GM23338 (cell line): ENCODE results near the gene CRYAA. TPM values are rescaled to one million over a fixed set of nuclear protein-coding genes. Genes with fewer than 3 reads are reported as not detected.

Experiments used
- ATAC-seq: fragments of 200-7000 bp; cut with Tn5 transposase; 3 replicates; pipeline ENCODE4 v1.9.1; 2020
- DNase-seq: peaks from one replicate; pipeline ENCODE4 v3.0.0-alpha.2; 2015; ENCODE audit warnings: low spot score
- H2AFZ ChIP-seq: fragments of 200-600 bp; sonication (generic); 2 replicates; pipeline ENCODE4 v1.8.0; 2016; ENCODE audit warnings: antibody characterized with exemption, mild to moderate bottlenecking, moderate library complexity
- H3F3A ChIP-seq: fragments of 200-600 bp; sonication (generic); replicated peaks from 2 replicates; pipeline ENCODE4 v1.8.0; 2017; ENCODE audit warnings: antibody characterized with exemption, mixed run types, low read depth
- H3K27ac ChIP-seq: fragments of 200-600 bp; sonication (generic); 2 replicates; pipeline ENCODE4 v1.6.1; 2016; ENCODE audit warnings: low read depth
- H3K27me3 ChIP-seq: fragments of 200-600 bp; sonication (generic); 2 replicates; pipeline ENCODE4 v1.8.0; 2016; ENCODE audit warnings: mild to moderate bottlenecking, mixed run types, moderate library complexity; ENCODE audit not compliant: insufficient read depth
- H3K36me3 ChIP-seq: fragments of 200-600 bp; sonication (generic); 2 replicates; pipeline ENCODE4 v1.8.0; 2016; ENCODE audit warnings: mild to moderate bottlenecking; ENCODE audit not compliant: insufficient read depth
- H3K4me1 ChIP-seq: fragments of 200-600 bp; sonication (generic); 2 replicates; pipeline ENCODE4 v1.8.0; 2016; ENCODE audit warnings: mild to moderate bottlenecking, moderate library complexity; ENCODE audit not compliant: insufficient read depth
- H3K4me2 ChIP-seq: fragments of 200-600 bp; sonication (generic); 2 replicates; pipeline ENCODE4 v1.7.1; 2017; ENCODE audit warnings: mixed run types
- H3K4me3 ChIP-seq: fragments of 200-600 bp; sonication (generic); 2 replicates; pipeline ENCODE4 v1.6.1; 2016; ENCODE audit warnings: mixed run types
- H3K79me2 ChIP-seq: fragments of 200-600 bp; sonication (generic); replicated peaks from 2 replicates; pipeline ENCODE4 v1.8.0; 2017; ENCODE audit warnings: mild to moderate bottlenecking; ENCODE audit not compliant: insufficient read depth
- H3K9me2 ChIP-seq: fragments of 200-600 bp; sonication (generic); 2 replicates; pipeline ENCODE4 v1.8.0; 2017; ENCODE audit not compliant: insufficient read depth
- H4K20me1 ChIP-seq: fragments of 200-600 bp; sonication (generic); replicated peaks from 2 replicates; pipeline ENCODE4 v1.8.0; 2017; ENCODE audit warnings: mild to moderate bottlenecking; ENCODE audit not compliant: insufficient read depth
- H3K27ac Mint-ChIP-seq: 2 replicates; pipeline ENCODE4 v1.8.0; 2020; ENCODE audit warnings: inconsistent platforms, mild to moderate bottlenecking, moderate library complexity, mixed read lengths
- H3K27me3 Mint-ChIP-seq: 3 replicates; pipeline ENCODE4 v1.8.0; 2022; ENCODE audit warnings: low read depth, mild to moderate bottlenecking, moderate library complexity, mixed read lengths, inconsistent platforms; ENCODE audit not compliant: insufficient read depth, poor library complexity
- H3K36me3 Mint-ChIP-seq: 3 replicates; pipeline ENCODE4 v1.8.0; 2021; ENCODE audit warnings: low read depth, mild to moderate bottlenecking, inconsistent platforms, moderate library complexity, mixed read lengths
- H3K4me1 Mint-ChIP-seq: 3 replicates; pipeline ENCODE4 v1.8.0; 2020; ENCODE audit warnings: mild to moderate bottlenecking, inconsistent platforms, mixed read lengths
- H3K4me3 Mint-ChIP-seq: 3 replicates; pipeline ENCODE4 v1.8.0; 2021; ENCODE audit warnings: moderate library complexity, mild to moderate bottlenecking, inconsistent platforms, mixed read lengths
- H3K9me3 Mint-ChIP-seq: 3 replicates; pipeline ENCODE4 v1.8.0; 2020; ENCODE audit warnings: moderate library complexity, mild to moderate bottlenecking, inconsistent platforms, mixed read lengths
- CREB1 ChIP-seq: fragments of 250-450 bp; sonication (Bioruptor Pico); IDR thresholded peaks from 2 replicates; pipeline ENCODE4 v1.5.0; 2020; ENCODE audit warnings: low read depth, mild to moderate bottlenecking, moderate library complexity
- CTCF ChIP-seq, 2 experiments: fragments of 200-600 bp in 1 of 2; sonication (generic) in 1 of 2; conservative IDR thresholded peaks; 2 replicates each; pipeline versions ENCODE4 v1.5.1 to v1.6.1; 2016 to 2017; ENCODE audit warnings: antibody characterized with exemption in 2 of 2, low read depth in 2 of 2, mild to moderate bottlenecking in 2 of 2, moderate library complexity in 1 of 2
- EZH2 ChIP-seq: fragments of 200-600 bp; sonication (generic); IDR thresholded peaks from one replicate; pipeline ENCODE4 v1.8.0; 2017; ENCODE audit warnings: antibody characterized with exemption, mild to moderate bottlenecking, low read depth; ENCODE audit not compliant: unreplicated experiment
- EZH2phosphoT487 ChIP-seq: fragments of 200-600 bp; sonication (generic); IDR thresholded peaks from one replicate; pipeline ENCODE4 v1.8.1; 2018; ENCODE audit warnings: antibody characterized with exemption; ENCODE audit not compliant: unreplicated experiment
- JUNB ChIP-seq: IDR thresholded peaks from one replicate; pipeline ENCODE4 v1.6.1; 2016; ENCODE audit warnings: antibody characterized with exemption; ENCODE audit not compliant: unreplicated experiment
- NANOG ChIP-seq: IDR thresholded peaks from 2 replicates; pipeline ENCODE4 v1.6.1; 2016; ENCODE audit warnings: antibody characterized with exemption, borderline replicate concordance
- POLR2AphosphoS5 ChIP-seq: IDR thresholded peaks from 2 replicates; pipeline ENCODE4 v1.6.1; 2016; ENCODE audit warnings: antibody characterized with exemption, low read depth
- STAT1 ChIP-seq: IDR thresholded peaks from one replicate; pipeline ENCODE4 v1.6.1; 2016; ENCODE audit warnings: antibody characterized with exemption; ENCODE audit not compliant: unreplicated experiment
- ZNF114 ChIP-seq: fragments of 250-450 bp; sonication (Bioruptor Pico); IDR thresholded peaks from 2 replicates; pipeline ENCODE4 v1.5.0; 2020; ENCODE audit warnings: mild to moderate bottlenecking, moderate library complexity
- ZNF331 ChIP-seq: fragments of 250-450 bp; sonication (Bioruptor Pico); IDR thresholded peaks from 2 replicates; pipeline ENCODE4 v1.5.0; 2020; ENCODE audit warnings: low read depth, mild to moderate bottlenecking, moderate library complexity
- ZNF462 ChIP-seq: fragments of 250-450 bp; sonication (Bioruptor Pico); IDR thresholded peaks from 2 replicates; pipeline ENCODE4 v1.5.0; 2020; ENCODE audit warnings: mild to moderate bottlenecking, moderate library complexity
- polyA plus RNA-seq: library from polyadenylated mRNA; unstranded; fragments of >200 nt; fragmentation: Nextera tagmentation; extraction: Ambion mirVana; gene quantifications from 2 replicates; pipeline ENCODE4 v1.2.1, GENCODE V29; 2016
- total RNA-seq: library from RNA; depleted of rRNA; stranded (reverse); fragments of >200 nt; shearing (Covaris generic); gene quantifications from 2 replicates; pipeline ENCODE4 v1.2.3, GENCODE V29; 2014
- TF ChIP-seq, protein P1 (sequence below): IDR thresholded peaks from one replicate; pipeline ENCODE4 v1.6.1; 2018; ENCODE audit warnings: antibody characterized with exemption; ENCODE audit not compliant: unreplicated experiment
- TF ChIP-seq, protein P2 (sequence below): IDR thresholded peaks from 2 replicates; pipeline ENCODE4 v1.6.1; 2016; ENCODE audit warnings: antibody characterized with exemption

Gene CRYAA
- total and polyA plus RNA-seq, 2 experiments from 2014 or later, result not detected

- Mint-ChIP-seq H3K9me3 (peaks cover 8% of the 10 kb centered on the region), H3K27me3 (peaks cover 21% of the 10 kb centered on the region), H3K36me3 (no peaks in the 10 kb centered on the region; the same call in 2 of the 3 replicates), H3K4me3 (no peak overlapping the region), H3K4me1 (peaks cover 20% of the 10 kb centered on the region), H3K27ac (0 out of 2 replicates have a peak overlapping the region, but pooled peaks have one; percentile 3)
- H3K4me1 ChIP-seq, result peaks cover 6% of the 10 kb centered on the region; the same call in 1 of the 2 replicates
- ATAC-seq (no peak), DNase-seq (no peak)
- no peaks in the 10 kb centered on the region for H3K27me3 ChIP-seq
- TF ChIP-seq POLR2AphosphoS5, result no peak
- TF ChIP-seq NANOG, result no peak
- TF ChIP-seq CREB1 (CRISPR knock-in tag), result no peak
- TF ChIP-seq ZNF462, result no peak
- no peak for TF ChIP-seq ZNF114 (CRISPR knock-in tag)
- no peak for TF ChIP-seq ZNF331 (CRISPR knock-in tag)
- no peak for TF ChIP-seq EZH2
- TF ChIP-seq EZH2phosphoT487, result no peak
- TF ChIP-seq JUNB, result no peak
- no peak for TF ChIP-seq STAT1
- no peak for TF ChIP-seq CTCF (conservative IDR thresholded peaks at IDR 0.05; ENCODE audit: low read depth in 2 of 2)
- TF ChIP-seq, protein P1, sequence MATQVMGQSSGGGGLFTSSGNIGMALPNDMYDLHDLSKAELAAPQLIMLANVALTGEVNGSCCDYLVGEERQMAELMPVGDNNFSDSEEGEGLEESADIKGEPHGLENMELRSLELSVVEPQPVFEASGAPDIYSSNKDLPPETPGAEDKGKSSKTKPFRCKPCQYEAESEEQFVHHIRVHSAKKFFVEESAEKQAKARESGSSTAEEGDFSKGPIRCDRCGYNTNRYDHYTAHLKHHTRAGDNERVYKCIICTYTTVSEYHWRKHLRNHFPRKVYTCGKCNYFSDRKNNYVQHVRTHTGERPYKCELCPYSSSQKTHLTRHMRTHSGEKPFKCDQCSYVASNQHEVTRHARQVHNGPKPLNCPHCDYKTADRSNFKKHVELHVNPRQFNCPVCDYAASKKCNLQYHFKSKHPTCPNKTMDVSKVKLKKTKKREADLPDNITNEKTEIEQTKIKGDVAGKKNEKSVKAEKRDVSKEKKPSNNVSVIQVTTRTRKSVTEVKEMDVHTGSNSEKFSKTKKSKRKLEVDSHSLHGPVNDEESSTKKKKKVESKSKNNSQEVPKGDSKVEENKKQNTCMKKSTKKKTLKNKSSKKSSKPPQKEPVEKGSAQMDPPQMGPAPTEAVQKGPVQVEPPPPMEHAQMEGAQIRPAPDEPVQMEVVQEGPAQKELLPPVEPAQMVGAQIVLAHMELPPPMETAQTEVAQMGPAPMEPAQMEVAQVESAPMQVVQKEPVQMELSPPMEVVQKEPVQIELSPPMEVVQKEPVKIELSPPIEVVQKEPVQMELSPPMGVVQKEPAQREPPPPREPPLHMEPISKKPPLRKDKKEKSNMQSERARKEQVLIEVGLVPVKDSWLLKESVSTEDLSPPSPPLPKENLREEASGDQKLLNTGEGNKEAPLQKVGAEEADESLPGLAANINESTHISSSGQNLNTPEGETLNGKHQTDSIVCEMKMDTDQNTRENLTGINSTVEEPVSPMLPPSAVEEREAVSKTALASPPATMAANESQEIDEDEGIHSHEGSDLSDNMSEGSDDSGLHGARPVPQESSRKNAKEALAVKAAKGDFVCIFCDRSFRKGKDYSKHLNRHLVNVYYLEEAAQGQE, result no peak
- TF ChIP-seq, protein P2, sequence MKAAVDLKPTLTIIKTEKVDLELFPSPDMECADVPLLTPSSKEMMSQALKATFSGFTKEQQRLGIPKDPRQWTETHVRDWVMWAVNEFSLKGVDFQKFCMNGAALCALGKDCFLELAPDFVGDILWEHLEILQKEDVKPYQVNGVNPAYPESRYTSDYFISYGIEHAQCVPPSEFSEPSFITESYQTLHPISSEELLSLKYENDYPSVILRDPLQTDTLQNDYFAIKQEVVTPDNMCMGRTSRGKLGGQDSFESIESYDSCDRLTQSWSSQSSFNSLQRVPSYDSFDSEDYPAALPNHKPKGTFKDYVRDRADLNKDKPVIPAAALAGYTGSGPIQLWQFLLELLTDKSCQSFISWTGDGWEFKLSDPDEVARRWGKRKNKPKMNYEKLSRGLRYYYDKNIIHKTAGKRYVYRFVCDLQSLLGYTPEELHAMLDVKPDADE, result no peak
- no peak overlapping the region for H3K4me3 ChIP-seq
- no peaks in the 10 kb centered on the region for H4K20me1 ChIP-seq
- no peaks in the 10 kb centered on the region for H3K79me2 ChIP-seq
- H3K9me2 ChIP-seq, result no peaks in the 10 kb centered on the region
- H3K36me3 ChIP-seq, result no peaks in the 10 kb centered on the region
- H3K27ac ChIP-seq, result no peak overlapping the region
- H3F3A ChIP-seq, result no peaks in the 10 kb centered on the region
- H3K4me2 ChIP-seq, result no peak overlapping the region
- no peak overlapping the region for H2AFZ ChIP-seq
These were observed 24.4 kb downstream of the CRYAA start for GRCh38 chr21:43193088-43193650.
